HuH-7 (cell line): ENCODE results near the gene DNM1L.

ENCODE experiments used
- DNase-seq: peaks from one replicate; pipeline ENCODE4 v3.0.0; 2011; ENCODE audit warnings: low spot score

DNM1L gene

DNA sequence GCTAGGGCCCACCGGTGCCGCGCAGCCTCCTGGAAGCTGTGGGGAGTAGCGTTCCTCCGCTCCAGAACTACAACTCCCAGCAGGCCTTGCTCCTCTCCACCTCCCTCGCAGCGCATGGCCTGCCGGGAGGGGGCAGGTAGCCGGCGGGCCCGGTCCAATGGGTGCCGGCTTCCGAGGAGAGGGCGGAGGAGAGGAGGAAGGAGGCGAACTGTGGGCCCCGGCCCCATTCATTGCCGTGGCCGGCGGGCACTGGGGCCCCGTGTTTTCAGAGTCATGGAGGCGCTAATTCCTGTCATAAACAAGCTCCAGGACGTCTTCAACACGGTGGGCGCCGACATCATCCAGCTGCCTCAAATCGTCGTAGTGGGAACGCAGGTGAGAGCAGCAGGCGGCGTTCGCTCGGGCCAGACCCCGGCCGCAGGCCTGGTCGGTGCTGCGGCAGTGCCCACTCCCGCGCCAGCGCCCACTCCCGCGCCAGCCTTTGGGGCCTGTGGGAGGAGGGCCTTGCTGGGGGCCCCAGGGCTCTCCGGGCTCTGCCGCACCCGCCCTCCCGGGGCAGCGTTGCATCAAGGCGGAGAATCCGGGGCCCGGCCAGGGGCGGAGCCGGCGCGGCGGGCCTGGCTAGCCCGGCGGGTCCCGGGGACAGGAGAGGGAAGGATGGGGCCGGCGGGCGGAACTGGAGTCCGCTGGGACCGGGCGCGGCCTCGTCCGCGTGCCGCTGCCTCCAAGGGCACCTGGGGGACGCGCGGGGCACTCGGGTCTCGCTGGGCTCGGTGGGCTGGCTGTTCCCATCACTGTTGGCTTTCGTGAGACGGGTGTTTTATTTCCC is at the start of gene DNM1L:
Gene DNM1L, plus strand, starts transcription at position 211 of the 829 bp plus-strand sequence. Its CDS starts 63 bp downstream, at position 274.
- DNase-seq = peak; percentile 94

- DNase-seq = no peak
Measured at GRCh38 chr12:32641287-32641901, 37.7 kb upstream of the DNM1L start.

DNA sequence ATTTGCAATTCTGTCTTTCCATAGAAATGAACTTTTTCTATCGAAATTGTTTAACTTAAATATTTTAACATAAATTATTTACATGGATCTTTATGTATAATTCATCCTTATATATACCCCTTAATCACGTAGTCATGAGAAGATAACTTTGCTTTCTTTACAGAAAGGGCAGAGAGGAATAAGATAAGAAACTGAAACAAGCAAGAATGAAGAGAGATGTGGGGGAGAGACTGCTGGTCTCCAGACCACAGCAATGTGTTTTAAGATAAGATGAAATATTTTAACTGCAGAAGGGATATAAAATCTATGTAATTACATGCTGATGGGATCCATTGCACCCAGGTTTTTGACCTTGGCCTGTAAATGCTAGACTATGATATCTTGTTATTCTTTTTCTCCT is 34.7 kb upstream of the DNM1L start:
- no peak for DNase-seq

- DNase-seq = no peak
Measured at GRCh38 chr12:32647275-32647674, 31.8 kb upstream of the DNM1L start.

GRCh38 chr12:32650508-32650907 is 28.6 kb upstream of the DNM1L start:
- no peak for DNase-seq

GRCh38 chr12:32651151-32651955 is 27.7 kb upstream of the DNM1L start:
- DNase-seq = no peak

- DNase-seq = no peak
Measured at GRCh38 chr12:32651956-32652210, 27.2 kb upstream of the DNM1L start.

- no peak for DNase-seq
Measured at GRCh38 chr12:32659908-32660440, 19.1 kb upstream of the DNM1L start.

DNA sequence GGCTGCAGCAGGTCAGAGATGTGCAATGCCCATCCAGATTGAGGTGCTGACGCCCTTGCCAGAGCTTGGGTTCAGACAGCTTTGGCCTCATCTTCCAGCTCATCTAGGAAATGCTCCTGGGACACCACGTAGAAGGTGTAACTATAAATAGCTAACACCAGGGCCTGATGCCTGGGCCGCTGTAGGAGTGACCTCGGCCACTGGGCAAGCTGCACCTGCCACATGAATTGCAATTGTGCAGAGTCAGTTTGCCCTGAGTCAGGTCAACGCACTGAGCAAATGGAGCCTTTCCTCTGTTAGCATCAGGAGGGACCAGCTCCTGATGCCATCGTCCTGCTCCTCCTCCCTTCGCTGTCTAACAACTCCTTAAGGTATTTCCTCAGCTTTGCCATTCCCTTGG is 17.4 kb upstream of the DNM1L start:
- DNase-seq = no peak

- DNase-seq = no peak
Measured at GRCh38 chr12:32662665-32663064, 16.4 kb upstream of the DNM1L start.

DNA sequence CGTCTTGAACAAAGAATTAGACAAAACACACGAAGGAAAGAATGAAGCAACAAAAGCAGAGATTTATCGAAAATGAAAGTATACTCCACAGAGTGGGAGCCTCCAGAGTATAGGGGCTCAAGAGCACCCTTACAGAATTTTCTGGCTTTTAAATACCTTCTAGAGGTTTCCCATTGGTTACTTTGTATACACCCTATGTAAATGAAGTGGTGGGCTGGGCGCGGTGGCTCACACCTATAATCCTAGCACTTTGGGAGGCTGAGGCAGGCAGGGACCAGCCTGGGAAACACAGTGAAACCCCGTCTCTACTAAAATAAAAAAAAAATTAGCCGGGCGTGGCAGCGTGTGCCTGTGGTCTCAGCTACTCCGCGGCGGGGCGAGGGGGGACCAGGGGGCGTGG is 13.1 kb upstream of the DNM1L start:
- DNase-seq = no peak

GRCh38 chr12:32669584-32669983 is 9.5 kb upstream of the DNM1L start:
- DNase-seq = no peak

- DNase-seq = peak; percentile 81
Measured at GRCh38 chr12:32671930-32672780, 6.9 kb upstream of the DNM1L start.

- DNase-seq = no peak
Measured at GRCh38 chr12:32679920-32680237, 778 bp downstream of the DNM1L start.

DNA sequence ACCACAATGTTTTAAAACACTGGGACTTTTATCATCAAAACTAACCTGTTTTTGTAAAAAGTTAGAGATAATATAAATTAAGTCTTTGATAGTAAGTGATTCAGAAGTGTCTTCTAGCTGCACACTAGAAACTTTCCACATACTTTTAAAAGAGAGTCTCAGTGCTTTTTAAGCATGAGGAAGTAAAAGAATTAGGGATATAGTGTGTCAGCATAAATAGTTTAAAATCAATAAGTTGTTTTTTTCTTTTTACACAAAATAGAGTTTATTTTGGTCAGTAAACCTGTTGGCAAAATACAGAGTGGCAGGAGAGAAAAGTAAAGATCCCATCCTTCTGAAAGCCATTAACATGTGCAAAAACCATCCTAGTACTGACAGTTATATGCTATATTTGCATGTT is 1.7 kb downstream of the DNM1L start:
- no peak for DNase-seq

DNA sequence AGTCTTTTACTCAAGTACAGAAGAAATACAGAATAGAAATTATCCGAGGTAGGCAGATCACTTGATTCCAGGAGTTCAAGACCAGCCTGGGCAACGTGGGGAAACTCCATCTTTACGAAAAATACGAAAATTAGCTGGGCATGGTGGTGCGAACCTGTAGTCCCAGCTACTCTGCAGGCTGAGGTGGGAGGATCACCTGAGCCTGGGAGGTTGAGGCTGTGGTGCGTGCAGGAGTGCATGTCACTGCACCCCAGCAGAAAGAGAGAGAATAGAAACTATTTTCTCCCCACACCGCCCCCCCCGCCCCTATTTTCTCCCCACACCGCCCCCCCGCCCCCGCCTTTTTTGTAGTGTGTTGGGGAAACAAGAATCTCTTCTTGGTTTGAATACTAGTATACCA is 2.2 kb downstream of the DNM1L start:
- no peak for DNase-seq

- DNase-seq = no peak
Measured at GRCh38 chr12:32686340-32686739, 7.2 kb downstream of the DNM1L start.

GRCh38 chr12:32688786-32689185 is 9.7 kb downstream of the DNM1L start:
- DNase-seq = no peak

GRCh38 chr12:32690927-32691326 is 11.8 kb downstream of the DNM1L start:
- no peak for DNase-seq

- no peak for DNase-seq
Measured at GRCh38 chr12:32692358-32692757, 13.3 kb downstream of the DNM1L start.

DNA sequence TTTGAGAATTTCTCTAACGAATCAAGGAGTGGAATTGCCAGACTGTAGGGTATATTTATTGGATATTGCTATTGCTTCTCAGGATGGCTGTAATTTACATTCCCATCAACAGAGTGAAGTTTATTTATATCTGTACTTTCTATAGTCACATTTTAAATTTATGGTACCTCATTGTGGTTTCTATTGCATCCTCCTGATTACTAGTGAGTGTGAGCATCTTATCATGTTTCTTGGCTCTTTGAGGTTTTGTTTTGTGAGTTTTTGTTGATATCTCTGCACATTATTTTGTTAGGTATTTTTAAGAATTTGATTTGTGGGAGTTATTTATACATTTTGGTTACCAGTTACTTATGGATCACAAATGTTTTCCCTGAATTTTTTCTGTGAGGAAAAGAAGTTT is 13.9 kb downstream of the DNM1L start:
- no peak for DNase-seq

DNA sequence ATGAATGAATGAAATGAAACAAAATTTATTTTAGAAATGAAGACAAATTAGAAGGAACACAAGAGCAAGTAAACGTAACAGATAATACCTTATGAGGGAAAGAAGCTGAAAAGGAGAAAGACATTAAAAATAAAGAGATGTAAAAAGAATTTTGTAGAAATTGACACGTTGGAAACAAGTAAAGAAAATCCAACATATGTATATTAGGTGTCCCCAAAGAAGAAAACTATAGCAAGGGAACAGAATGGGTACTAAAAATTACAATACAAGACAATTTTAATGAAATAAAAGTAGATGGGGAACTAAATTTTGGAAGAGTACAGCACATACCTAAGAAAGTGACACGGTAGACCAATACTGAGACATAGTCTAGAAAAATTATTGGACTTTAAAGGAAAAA is 16.7 kb downstream of the DNM1L start:
- no peak for DNase-seq
